Esophagus squamous epithelium (tissue), 4 donors: ENCODE results near the gene FDXR.

Source experiments
- CTCF ChIP-seq, 6 experiments: fragments of 450-650 bp in 4 of 6; fragments of 200-600 bp in 2 of 6; sonication (generic) in 2 of 6; IDR thresholded peaks; one replicate each; pipeline ENCODE4 v1.5.1; 2016 to 2019; ENCODE audit warnings: antibody characterized with exemption in 6 of 6, mild to moderate bottlenecking in 4 of 6, moderate library complexity in 4 of 6
- POLR2A ChIP-seq, 4 donors: fragments of 450-650 bp; IDR thresholded peaks; one replicate each; pipeline ENCODE4 v1.6.1; 2017; ENCODE audit warnings: antibody characterized with exemption in 4 of 4, mild to moderate bottlenecking in 4 of 4, moderate library complexity in 3 of 4

- TF ChIP-seq CTCF (IDR thresholded peaks at IDR 0.05) (no peak), POLR2A (IDR thresholded peaks at IDR 0.05) (no peak)
These were observed 1.2 kb upstream of the FDXR start for GRCh38 chr17:74873874-74874614.
